ENCODE data around the gene CIB4.
A peak's percentile ranks its signal among the peaks of the same experiment; 100 is the strongest.
"Not testable (repeated sequence)": the region's sequence is repeated elsewhere in the genome, so short reads cannot be mapped to it uniquely, and the experiment has no call there.

Gene CIB4

GRCh38 chr2:26655120-26655519, 14.0 kb upstream of the CIB4 start:
- not testable (repeated sequence) for H3K4ac ChIP-seq (ENCODE audit: low read depth, low read length); H3K23ac ChIP-seq (ENCODE audit: low read length); H2BK120ac ChIP-seq (ENCODE audit: low read depth, low read length); H3K4me3 ChIP-seq (ENCODE audit: low read length); H4K8ac ChIP-seq (ENCODE audit: low read depth, low read length); H3K9ac ChIP-seq (ENCODE audit: low read length); H2BK15ac ChIP-seq (replicated peaks; ENCODE audit: low read depth); H3K27me3 ChIP-seq (ENCODE audit: insufficient read depth, low read length, poor library complexity); H3K79me2 ChIP-seq (ENCODE audit: control insufficient read depth, insufficient read depth, low read length); H3K79me1 ChIP-seq (ENCODE audit: low read length); H3K36me3 ChIP-seq (ENCODE audit: control insufficient read depth, insufficient read depth, low read length); H3K56ac ChIP-seq (ENCODE audit: low read length); H3K4me2 ChIP-seq (ENCODE audit: low read length); DNase-seq; H2AK5ac ChIP-seq (ENCODE audit: low read length); H2BK5ac ChIP-seq (ENCODE audit: low read length); H4K5ac ChIP-seq (ENCODE audit: low read length); H3K4me1 ChIP-seq (ENCODE audit: control insufficient read depth, low read depth, low read length)
- Histone ChIP-seq H3K18ac (ENCODE audit: low read length) (peak overlapping the region; percentile 20), H3K27ac (ENCODE audit: low read depth, low read length) (peak overlapping the region; percentile 79)
- no CpG with 5 or more reads among the region's 1 CpG for WGBS (ENCODE audit: extremely low coverage, insufficient coverage, low lambda C conversion rate)

GRCh38 chr2:26654061-26654340, 12.8 kb upstream of the CIB4 start:
- no peak overlapping the region for H4K5ac ChIP-seq (ENCODE audit: low read length)
- H3K18ac ChIP-seq (ENCODE audit: low read length): no peak overlapping the region
- DNase-seq: no peak
- H4K8ac ChIP-seq (ENCODE audit: low read depth, low read length): no peak overlapping the region
- H3K23ac ChIP-seq (ENCODE audit: low read length): no peak overlapping the region
- no peak overlapping the region for H3K9ac ChIP-seq (ENCODE audit: low read length)
- no peak overlapping the region for H2BK5ac ChIP-seq (ENCODE audit: low read length)
- H2AK5ac ChIP-seq (ENCODE audit: low read length): peak overlapping the region; percentile 71
- H3K4me2 ChIP-seq (ENCODE audit: low read length): no peak overlapping the region
- H3K27me3 ChIP-seq (ENCODE audit: insufficient read depth, low read length, poor library complexity): no peaks in the 10 kb centered on the region
- no peaks in the 10 kb centered on the region for H3K79me2 ChIP-seq (ENCODE audit: control insufficient read depth, insufficient read depth, low read length)
- H3K4ac ChIP-seq (ENCODE audit: low read depth, low read length): no peak overlapping the region
- H3K4me3 ChIP-seq (ENCODE audit: low read length): no peak overlapping the region
- H3K27ac ChIP-seq (ENCODE audit: low read depth, low read length): no peak overlapping the region
- peaks cover 2% of the 10 kb centered on the region for H3K4me1 ChIP-seq (ENCODE audit: control insufficient read depth, low read depth, low read length)
- no peak overlapping the region for H3K56ac ChIP-seq (ENCODE audit: low read length)
- H2BK120ac ChIP-seq (ENCODE audit: low read depth, low read length): no peak overlapping the region
- H3K36me3 ChIP-seq (ENCODE audit: control insufficient read depth, insufficient read depth, low read length): no peaks in the 10 kb centered on the region
- no peak overlapping the region for H2BK15ac ChIP-seq (replicated peaks; ENCODE audit: low read depth)
- no peaks in the 10 kb centered on the region for H3K79me1 ChIP-seq (ENCODE audit: low read length)
- no CpG with 5 or more reads among the region's 3 CpGs for WGBS (ENCODE audit: extremely low coverage, insufficient coverage, low lambda C conversion rate)

- Histone ChIP-seq H3K56ac (ENCODE audit: low read length) (no peak overlapping the region), H3K79me1 (ENCODE audit: low read length) (no peaks in the 10 kb centered on the region), H3K36me3 (ENCODE audit: control insufficient read depth, insufficient read depth, low read length) (no peaks in the 10 kb centered on the region), H2AK5ac (ENCODE audit: low read length) (peak overlapping the region; percentile 71), H3K4me2 (ENCODE audit: low read length) (no peak overlapping the region), H3K18ac (ENCODE audit: low read length) (no peak overlapping the region), H2BK5ac (ENCODE audit: low read length) (no peak overlapping the region), H3K23ac (ENCODE audit: low read length) (no peak overlapping the region), H4K8ac (ENCODE audit: low read depth, low read length) (no peak overlapping the region), H3K27me3 (ENCODE audit: insufficient read depth, low read length, poor library complexity) (no peaks in the 10 kb centered on the region), H4K5ac (ENCODE audit: low read length) (no peak overlapping the region), H3K4me3 (ENCODE audit: low read length) (no peak overlapping the region), H3K79me2 (ENCODE audit: control insufficient read depth, insufficient read depth, low read length) (no peaks in the 10 kb centered on the region), H2BK15ac (replicated peaks; ENCODE audit: low read depth) (no peak overlapping the region), H3K27ac (ENCODE audit: low read depth, low read length) (no peak overlapping the region), H3K9ac (ENCODE audit: low read length) (no peak overlapping the region), H2BK120ac (ENCODE audit: low read depth, low read length) (no peak overlapping the region), H3K4ac (ENCODE audit: low read depth, low read length) (no peak overlapping the region), H3K4me1 (ENCODE audit: control insufficient read depth, low read depth, low read length) (peaks cover 2% of the 10 kb centered on the region)
- no CpG with 5 or more reads among the region's 13 CpGs for WGBS (ENCODE audit: extremely low coverage, insufficient coverage, low lambda C conversion rate)
- no peak for DNase-seq
Measured at GRCh38 chr2:26653207-26654060, 12.3 kb upstream of the CIB4 start.

GRCh38 chr2:26652361-26653041, 11.3 kb upstream of the CIB4 start:
- H3K79me2 ChIP-seq (ENCODE audit: control insufficient read depth, insufficient read depth, low read length): no peaks in the 10 kb centered on the region
- H2BK15ac ChIP-seq (replicated peaks; ENCODE audit: low read depth): no peak overlapping the region
- no peak overlapping the region for H4K8ac ChIP-seq (ENCODE audit: low read depth, low read length)
- no peak overlapping the region for H4K5ac ChIP-seq (ENCODE audit: low read length)
- no peak overlapping the region for H3K4me2 ChIP-seq (ENCODE audit: low read length)
- H3K4me1 ChIP-seq (ENCODE audit: control insufficient read depth, low read depth, low read length): peaks cover 2% of the 10 kb centered on the region
- H3K36me3 ChIP-seq (ENCODE audit: control insufficient read depth, insufficient read depth, low read length): no peaks in the 10 kb centered on the region
- H3K27ac ChIP-seq (ENCODE audit: low read depth, low read length): no peak overlapping the region
- no peak overlapping the region for H3K23ac ChIP-seq (ENCODE audit: low read length)
- DNase-seq: no peak
- H3K79me1 ChIP-seq (ENCODE audit: low read length): no peaks in the 10 kb centered on the region
- H2BK120ac ChIP-seq (ENCODE audit: low read depth, low read length): no peak overlapping the region
- H3K4me3 ChIP-seq (ENCODE audit: low read length): no peak overlapping the region
- H2BK5ac ChIP-seq (ENCODE audit: low read length): no peak overlapping the region
- no CpG with 5 or more reads among the region's 12 CpGs for WGBS (ENCODE audit: extremely low coverage, insufficient coverage, low lambda C conversion rate)
- H3K4ac ChIP-seq (ENCODE audit: low read depth, low read length): no peak overlapping the region
- H3K9ac ChIP-seq (ENCODE audit: low read length): no peak overlapping the region
- no peak overlapping the region for H2AK5ac ChIP-seq (ENCODE audit: low read length)
- H3K18ac ChIP-seq (ENCODE audit: low read length): no peak overlapping the region
- H3K27me3 ChIP-seq (ENCODE audit: insufficient read depth, low read length, poor library complexity): no peaks in the 10 kb centered on the region
- H3K56ac ChIP-seq (ENCODE audit: low read length): no peak overlapping the region

- H2BK5ac ChIP-seq (ENCODE audit: low read length): no peak overlapping the region
- H3K18ac ChIP-seq (ENCODE audit: low read length): no peak overlapping the region
- no peak overlapping the region for H4K8ac ChIP-seq (ENCODE audit: low read depth, low read length)
- no peaks in the 10 kb centered on the region for H3K27me3 ChIP-seq (ENCODE audit: insufficient read depth, low read length, poor library complexity)
- no peak overlapping the region for H2BK120ac ChIP-seq (ENCODE audit: low read depth, low read length)
- no peak overlapping the region for H3K9ac ChIP-seq (ENCODE audit: low read length)
- no peak overlapping the region for H3K27ac ChIP-seq (ENCODE audit: low read depth, low read length)
- no peak for DNase-seq
- H2BK15ac ChIP-seq (replicated peaks; ENCODE audit: low read depth): no peak overlapping the region
- H3K79me1 ChIP-seq (ENCODE audit: low read length): no peaks in the 10 kb centered on the region
- no peaks in the 10 kb centered on the region for H3K79me2 ChIP-seq (ENCODE audit: control insufficient read depth, insufficient read depth, low read length)
- no peak overlapping the region for H3K4me3 ChIP-seq (ENCODE audit: low read length)
- H4K5ac ChIP-seq (ENCODE audit: low read length): no peak overlapping the region
- WGBS (ENCODE audit: extremely low coverage, insufficient coverage, low lambda C conversion rate): no CpG with 5 or more reads among the region's 7 CpGs
- no peak overlapping the region for H3K56ac ChIP-seq (ENCODE audit: low read length)
- no peak overlapping the region for H3K4ac ChIP-seq (ENCODE audit: low read depth, low read length)
- H3K4me2 ChIP-seq (ENCODE audit: low read length): no peak overlapping the region
- no peak overlapping the region for H3K23ac ChIP-seq (ENCODE audit: low read length)
- H3K36me3 ChIP-seq (ENCODE audit: control insufficient read depth, insufficient read depth, low read length): no peaks in the 10 kb centered on the region
- peaks cover 2% of the 10 kb centered on the region for H3K4me1 ChIP-seq (ENCODE audit: control insufficient read depth, low read depth, low read length)
- no peak overlapping the region for H2AK5ac ChIP-seq (ENCODE audit: low read length)
Measured at GRCh38 chr2:26651799-26652198, 10.6 kb upstream of the CIB4 start.

GRCh38 chr2:26651470-26651771, 10.3 kb upstream of the CIB4 start:
- H3K23ac ChIP-seq (ENCODE audit: low read length): no peak overlapping the region
- H3K27ac ChIP-seq (ENCODE audit: low read depth, low read length): no peak overlapping the region
- H3K27me3 ChIP-seq (ENCODE audit: insufficient read depth, low read length, poor library complexity): no peaks in the 10 kb centered on the region
- no peak overlapping the region for H2BK120ac ChIP-seq (ENCODE audit: low read depth, low read length)
- H3K4me2 ChIP-seq (ENCODE audit: low read length): no peak overlapping the region
- H2BK5ac ChIP-seq (ENCODE audit: low read length): no peak overlapping the region
- H3K36me3 ChIP-seq (ENCODE audit: control insufficient read depth, insufficient read depth, low read length): no peaks in the 10 kb centered on the region
- no peak overlapping the region for H3K4ac ChIP-seq (ENCODE audit: low read depth, low read length)
- no peak for DNase-seq
- no peak overlapping the region for H3K18ac ChIP-seq (ENCODE audit: low read length)
- no peak overlapping the region for H3K56ac ChIP-seq (ENCODE audit: low read length)
- no peak overlapping the region for H2AK5ac ChIP-seq (ENCODE audit: low read length)
- H3K79me2 ChIP-seq (ENCODE audit: control insufficient read depth, insufficient read depth, low read length): no peaks in the 10 kb centered on the region
- no peaks in the 10 kb centered on the region for H3K79me1 ChIP-seq (ENCODE audit: low read length)
- H3K9ac ChIP-seq (ENCODE audit: low read length): no peak overlapping the region
- no peak overlapping the region for H4K8ac ChIP-seq (ENCODE audit: low read depth, low read length)
- H3K4me3 ChIP-seq (ENCODE audit: low read length): no peak overlapping the region
- H3K4me1 ChIP-seq (ENCODE audit: control insufficient read depth, low read depth, low read length): peaks cover 2% of the 10 kb centered on the region
- no peak overlapping the region for H2BK15ac ChIP-seq (replicated peaks; ENCODE audit: low read depth)
- H4K5ac ChIP-seq (ENCODE audit: low read length): no peak overlapping the region
- WGBS (ENCODE audit: extremely low coverage, insufficient coverage, low lambda C conversion rate): no CpG with 5 or more reads among the region's 7 CpGs

All from mesendoderm (in vitro differentiated cells).